ENCODE measurements around the gene CREG1.
A peak's percentile ranks its signal among the peaks of the same experiment; 100 is the strongest.

CREG1 gene

GRCh38 chr1:167522246-167522645 is 31.3 kb downstream of the CREG1 start:
- no peak for DNase-seq (ENCODE audit: low read depth)
- no peak overlapping the region for H3K4me3 ChIP-seq (ENCODE audit: low read length)
- no peak for TF ChIP-seq CTCF (IDR thresholded peaks at IDR 0.05; ENCODE audit: insufficient read depth, low read depth, low read length, missing control alignments)

GRCh38 chr1:167520711-167521206 is 32.8 kb downstream of the CREG1 start:
- no peak for TF ChIP-seq CTCF (IDR thresholded peaks at IDR 0.05; ENCODE audit: insufficient read depth, low read depth, low read length, missing control alignments)
- no peak overlapping the region for H3K4me3 ChIP-seq (ENCODE audit: low read length)
- no peak for DNase-seq (ENCODE audit: low read depth)

GRCh38 chr1:167518331-167518700 is 35.2 kb downstream of the CREG1 start, which contains the start of gene CD247:
Gene CD247, minus strand, starts transcription at chr1:167518529. Its CDS starts 64 bp downstream, at chr1:167518465.
- DNase-seq (ENCODE audit: low read depth) = no peak

GRCh38 chr1:167517535-167518330 is 35.8 kb downstream of the CREG1 start:
- TF ChIP-seq CTCF (IDR thresholded peaks at IDR 0.05; ENCODE audit: insufficient read depth, low read depth, low read length, missing control alignments) = no peak
- H3K4me3 ChIP-seq (ENCODE audit: low read length) = no peak overlapping the region
- DNase-seq (ENCODE audit: low read depth) = peak; percentile 15

More at GRCh38 chr1:167518331-167518700, 35.2 kb downstream of the CREG1 start, which contains the start of gene CD247:
- TF ChIP-seq CTCF (IDR thresholded peaks at IDR 0.05; ENCODE audit: insufficient read depth, low read depth, low read length, missing control alignments) = no peak
- H3K4me3 ChIP-seq (ENCODE audit: low read length) = no peak within 1 kb of the TSS

- H3K4me3 ChIP-seq (ENCODE audit: low read length) = no peak overlapping the region
- no peak for TF ChIP-seq CTCF (IDR thresholded peaks at IDR 0.05; ENCODE audit: insufficient read depth, low read depth, low read length, missing control alignments)
- no peak for DNase-seq (ENCODE audit: low read depth)
Observed at GRCh38 chr1:167516404-167517388, 36.9 kb downstream of the CREG1 start.

- no peak overlapping the region for H3K4me3 ChIP-seq (ENCODE audit: low read length)
- DNase-seq (ENCODE audit: low read depth) = no peak
- no peak for TF ChIP-seq CTCF (IDR thresholded peaks at IDR 0.05; ENCODE audit: insufficient read depth, low read depth, low read length, missing control alignments)
Observed at GRCh38 chr1:167515893-167516321, 37.7 kb downstream of the CREG1 start.

Data from epithelial cell of esophagus (primary cell).